H1 (cell line): ENCODE results near the gene CTPS1. TPM values are rescaled to one million over a fixed set of nuclear protein-coding genes. Genes with fewer than 3 reads are reported as not detected.

Experiments
- CTCF ChIA-PET: fragments of 300-600 bp; sonication (Branson Sonifier 250); formaldehyde crosslinking; loops from one replicate; lab custom pipeline; 2021; ENCODE audit not compliant: partially characterized antibody; lab: Charles Lee
- POLR2A ChIA-PET: fragments of 300-600 bp; sonication (Branson Sonifier 250); formaldehyde crosslinking; loops from one replicate; lab custom pipeline; 2021; ENCODE audit warnings: inconsistent platforms; ENCODE audit not compliant: partially characterized antibody; lab: Charles Lee
- DNase-seq, 2 experiments: peaks; one replicate each; pipeline versions ENCODE4 v3.0.0 to v3.0.0-alpha.2; 2010 to 2022; ENCODE audit warnings: low spot score in 2 of 2, low read depth in 1 of 2, mixed read lengths in 1 of 2
- FAIRE-seq: peaks from 2 replicates; lab custom pipeline; 2011; peaks lifted over from hg19 to GRCh38; lab: Jason Lieb, UNC
- H2AFZ ChIP-seq: 2 replicates; pipeline ENCODE4 v1.8.1; 2012; ENCODE audit warnings: low read length, inconsistent platforms
- H2AK5ac ChIP-seq: 2 replicates; pipeline ENCODE4 v1.6.1; 2013; ENCODE audit warnings: low read depth, low read length
- H2BK120ac ChIP-seq: replicated peaks from 2 replicates; pipeline ENCODE3; 2013; ENCODE audit warnings: low read depth, low read length, inconsistent platforms
- H2BK12ac ChIP-seq: 2 replicates; pipeline ENCODE4 v1.6.1; 2013; ENCODE audit warnings: low read depth, low read length
- H2BK15ac ChIP-seq: 2 replicates; pipeline ENCODE4 v1.6.1; 2013; ENCODE audit warnings: low read length
- H2BK20ac ChIP-seq: 2 replicates; pipeline ENCODE4 v1.6.1; 2013; ENCODE audit warnings: low read length
- H2BK5ac ChIP-seq: 2 replicates; pipeline ENCODE4 v1.6.1; 2013; ENCODE audit warnings: low read depth, low read length
- H3K14ac ChIP-seq: 2 replicates; pipeline ENCODE4 v1.6.1; 2013; ENCODE audit warnings: inconsistent platforms; ENCODE audit not compliant: insufficient read length
- H3K18ac ChIP-seq: 2 replicates; pipeline ENCODE4 v1.6.1; 2013; ENCODE audit warnings: low read length; ENCODE audit errors: extremely low read depth
- H3K23ac ChIP-seq: 2 replicates; pipeline ENCODE4 v1.6.1; 2013; ENCODE audit warnings: inconsistent platforms; ENCODE audit not compliant: insufficient read length
- H3K23me2 ChIP-seq: 2 replicates; pipeline ENCODE4 v1.6.1; 2013; ENCODE audit warnings: low read depth, low read length
- H3K27ac ChIP-seq: 2 replicates; pipeline ENCODE4 v1.6.1; 2011; ENCODE audit warnings: low read depth, low read length, inconsistent platforms
- H3K27me3 ChIP-seq, 4 experiments: replicated peaks in 1 of 4; 1 replicate in 1 of 4; 2 replicates in 3 of 4; pipeline versions ENCODE4 v1.6.1 to v1.8.1; 2011 to 2013; ENCODE audit warnings: low read length in 3 of 4, mild to moderate bottlenecking in 3 of 4, inconsistent platforms in 2 of 4, mixed read lengths in 2 of 4, moderate library complexity in 1 of 4; ENCODE audit not compliant: control insufficient read depth in 3 of 4, insufficient read depth in 3 of 4; ENCODE audit errors: extremely low read depth in 1 of 4
- H3K36me3 ChIP-seq, 4 experiments: 2 replicates each; pipeline versions ENCODE4 v1.6.1 to v1.8.1; 2011 to 2013; ENCODE audit warnings: mild to moderate bottlenecking in 4 of 4, low read length in 3 of 4, moderate library complexity in 2 of 4, control low read depth in 1 of 4, inconsistent platforms in 1 of 4; ENCODE audit not compliant: insufficient read depth in 4 of 4, control insufficient read depth in 2 of 4
- H3K4ac ChIP-seq: replicated peaks from 2 replicates; pipeline ENCODE3; 2013; ENCODE audit warnings: low read length, low read depth, mixed read lengths, inconsistent platforms; ENCODE audit not compliant: insufficient read length
- H3K4me1 ChIP-seq, 4 experiments: replicated peaks in 1 of 4; 1 replicate in 1 of 4; 2 replicates in 3 of 4; pipeline versions ENCODE4 v1.6.1 to v1.8.1; 2011 to 2013; ENCODE audit warnings: low read length in 3 of 4, inconsistent platforms in 2 of 4, mixed read lengths in 1 of 4; ENCODE audit not compliant: insufficient read depth in 4 of 4, control insufficient read depth in 3 of 4
- H3K4me2 ChIP-seq, 2 experiments: 2 replicates each; pipeline versions ENCODE4 v1.6.1 to v1.8.1; 2011 to 2013; ENCODE audit warnings: low read depth in 2 of 2, low read length in 2 of 2, control low read depth in 1 of 2, inconsistent platforms in 1 of 2, mild to moderate bottlenecking in 1 of 2; ENCODE audit not compliant: insufficient read depth in 1 of 2
- H3K4me3 ChIP-seq, 4 experiments: fragments of 200-600, 300-600 bp in 1 of 4; sonication (generic), shearing (Covaris generic), sonication (Bioruptor Twin) in 1 of 4; 2 replicates each; pipeline versions ENCODE4 v1.5.1 to v1.8.1; 2011 to 2016; ENCODE audit warnings: low read length in 4 of 4, low read depth in 3 of 4, control low read depth in 2 of 4, inconsistent platforms in 2 of 4, mild to moderate bottlenecking in 2 of 4, mixed read lengths in 1 of 4, moderate library complexity in 1 of 4; ENCODE audit not compliant: insufficient read depth in 2 of 4; ENCODE audit errors: extremely low read depth in 1 of 4
- H3K56ac ChIP-seq: replicated peaks from 2 replicates; pipeline ENCODE3; 2013; ENCODE audit warnings: low read depth, mild to moderate bottlenecking, mixed read lengths, low read length, inconsistent platforms; ENCODE audit not compliant: insufficient read length
- H3K79me1 ChIP-seq: 2 replicates; pipeline ENCODE4 v1.6.1; 2013; ENCODE audit warnings: low read depth, low read length, control low read depth
- H3K79me2 ChIP-seq, 2 experiments: 2 replicates each; pipeline versions ENCODE4 v1.6.1 to v1.8.1; 2012 to 2013; ENCODE audit warnings: low read length in 2 of 2, mild to moderate bottlenecking in 2 of 2, inconsistent platforms in 1 of 2; ENCODE audit not compliant: insufficient read depth in 2 of 2, control insufficient read depth in 1 of 2
- H3K9ac ChIP-seq, 4 experiments: replicated peaks in 1 of 4; 1 replicate in 1 of 4; 2 replicates in 3 of 4; pipeline versions ENCODE4 v1.6.1 to v1.8.1; 2011 to 2013; ENCODE audit warnings: low read depth in 3 of 4, low read length in 3 of 4, control low read depth in 2 of 4, mild to moderate bottlenecking in 2 of 4, moderate library complexity in 2 of 4, inconsistent platforms in 1 of 4; ENCODE audit errors: extremely low read depth in 1 of 4
- H3K9me3 ChIP-seq, 2 experiments: 2 replicates each; pipeline versions ENCODE4 v1.6.1 to v1.8.1; 2012 to 2013; ENCODE audit warnings: mild to moderate bottlenecking in 2 of 2, moderate library complexity in 2 of 2, control low read depth in 1 of 2, inconsistent platforms in 1 of 2, low read depth in 1 of 2, low read length in 1 of 2, mixed read lengths in 1 of 2; ENCODE audit not compliant: insufficient read depth in 2 of 2
- H4K20me1 ChIP-seq, 2 experiments: replicated peaks in 1 of 2; 2 replicates each; pipeline versions ENCODE3 to v1.8.1; 2011 to 2013; ENCODE audit warnings: inconsistent platforms in 2 of 2, low read length in 2 of 2, mild to moderate bottlenecking in 1 of 2; ENCODE audit not compliant: insufficient read depth in 2 of 2, control insufficient read depth in 1 of 2
- H4K5ac ChIP-seq: 2 replicates; pipeline ENCODE4 v1.6.1; 2013; ENCODE audit warnings: low read length, low read depth, mixed read lengths, inconsistent platforms; ENCODE audit not compliant: insufficient read length
- H4K8ac ChIP-seq: 2 replicates; pipeline ENCODE4 v1.8.0; 2013; ENCODE audit warnings: mild to moderate bottlenecking, moderate library complexity, low read length, inconsistent platforms; ENCODE audit not compliant: insufficient read depth; ENCODE audit errors: extremely low read depth
- H4K91ac ChIP-seq: replicated peaks from 2 replicates; pipeline ENCODE3; 2013; ENCODE audit warnings: low read length, mixed read lengths, inconsistent platforms; ENCODE audit not compliant: insufficient read length
- ASH2L ChIP-seq: fragments of 200-600, 300-600 bp; sonication (generic); IDR thresholded peaks from one replicate; pipeline ENCODE4 v1.7.1; 2017; ENCODE audit warnings: low read length
- ATF3 ChIP-seq: IDR thresholded peaks from 2 replicates; pipeline ENCODE4 v1.6.1; 2011; ENCODE audit warnings: low read depth, mild to moderate bottlenecking, low read length; ENCODE audit not compliant: insufficient read depth
- BCL11A ChIP-seq, 2 experiments: IDR thresholded peaks; one replicate each; pipeline ENCODE4 v1.6.1; 2011; ENCODE audit warnings: low read depth in 2 of 2, low read length in 2 of 2, mild to moderate bottlenecking in 2 of 2
- CHD2 ChIP-seq: IDR thresholded peaks from 2 replicates; pipeline ENCODE4 v1.6.1; 2012; ENCODE audit warnings: low read length, improper control_type of control experiment
- CREB1 ChIP-seq: IDR thresholded peaks from 2 replicates; pipeline ENCODE4 v1.6.1; 2012; ENCODE audit warnings: inconsistent platforms
- EZH2 ChIP-seq: fragments of 200-600 bp; sonication (generic); IDR thresholded peaks from 2 replicates; pipeline ENCODE4 v1.7.1; 2012; ENCODE audit warnings: low read depth, mild to moderate bottlenecking, moderate library complexity, low read length, inconsistent platforms; ENCODE audit not compliant: severe bottlenecking
- FOSL1 ChIP-seq: IDR thresholded peaks from 2 replicates; pipeline ENCODE4 v1.6.1; 2011; ENCODE audit warnings: mild to moderate bottlenecking, low read depth, low read length, moderate library complexity; ENCODE audit not compliant: insufficient read depth
- GABPA ChIP-seq: IDR thresholded peaks from 2 replicates; pipeline ENCODE4 v1.6.1; 2011; ENCODE audit warnings: mild to moderate bottlenecking, low read length, moderate library complexity, borderline replicate concordance; ENCODE audit not compliant: insufficient read depth
- GTF2F1 ChIP-seq: IDR thresholded peaks from 2 replicates; pipeline ENCODE4 v1.6.1; 2012; ENCODE audit warnings: low read depth, low read length, improper control_type of control experiment, borderline replicate concordance
- KDM5A ChIP-seq: fragments of 200-600 bp; IDR thresholded peaks from 2 replicates; pipeline ENCODE4 v1.7.1; 2012; ENCODE audit warnings: mild to moderate bottlenecking, low read length, inconsistent platforms, mixed read lengths
- POLR2AphosphoS5 ChIP-seq: IDR thresholded peaks from 2 replicates; pipeline ENCODE4 v1.6.1; 2011; ENCODE audit warnings: low read depth, low read length
- RBBP5 ChIP-seq: IDR thresholded peaks from 2 replicates; pipeline ENCODE4 v1.7.1; 2012; ENCODE audit warnings: low read depth, mild to moderate bottlenecking, inconsistent platforms, low read length, moderate library complexity, borderline replicate concordance
- RFX5 ChIP-seq: IDR thresholded peaks from 2 replicates; pipeline ENCODE4 v1.6.1; 2011; ENCODE audit warnings: low read depth, low read length, improper control_type of control experiment, borderline replicate concordance
- SP2 ChIP-seq: IDR thresholded peaks from 2 replicates; pipeline ENCODE4 v1.6.1; 2012; ENCODE audit warnings: mild to moderate bottlenecking, low read length, inconsistent platforms
- WGBS, 2 experiments: shearing (Covaris generic) in 1 of 2; methylation state at CpG; one replicate each; pipeline versions ENCODE4 v1.1.6 to v1.1.7; 2013 to 2015; ENCODE audit warnings: low lambda C conversion rate in 2 of 2, mixed read lengths in 2 of 2, inconsistent platforms in 1 of 2, low coverage in 1 of 2, missing lambda C conversion rate in 1 of 2; ENCODE audit not compliant: insufficient replicate concordance in 2 of 2, insufficient coverage in 1 of 2, insufficient read length in 1 of 2; ENCODE audit errors: extremely low coverage in 1 of 2, missing lambda C conversion rate in 1 of 2; 5-methylcytosine and 5-hydroxymethylcytosine counted together
- polyA plus RNA-seq, 7 experiments: library from polyadenylated mRNA; depleted of rRNA in 3 of 7; stranded (reverse) in 5 of 7; unstranded in 2 of 7; fragments of >200 nt in 5 of 7; fragments of 200-250 nt in 2 of 7; gene quantifications; 1 replicate in 5 of 7; 2 replicates in 1 of 7; 4 replicates in 1 of 7; pipeline versions ENCODE4 v1.2.1 to v1.2.3, GENCODE V29; 2011 to 2013; ENCODE audit warnings: missing spikeins in 2 of 7, mixed read lengths in 2 of 7
- total RNA-seq: library from RNA; stranded (reverse); fragmentation: NEBNext Ultra II Directional; extraction: Animal tissue kit (Norgen Biotek cat#: 25700); gene quantifications from 2 replicates; pipeline ENCODE4 v1.2.1, GENCODE V29; 2021

CTPS1 gene
- total and polyA plus RNA-seq, 2 of the 8 experiments (the other 6 are each of a cell fraction or from before 2014, with no cell fraction given) = 35.5 to 103 TPM

- H3K23ac ChIP-seq = no peak overlapping the region
- H2BK5ac ChIP-seq = no peak overlapping the region
- peaks cover 10% of the 10 kb centered on the region in 2 experiments for H4K20me1 ChIP-seq
- no peak overlapping the region for H2BK20ac ChIP-seq
- H3K27me3 ChIP-seq = peaks cover 0 to 11% (median 6%) of the 10 kb centered on the region in 4 experiments; a peak in 5 of 7 replicates
- no peaks in the 10 kb centered on the region for H3K23me2 ChIP-seq
- no peak overlapping the region for H2BK15ac ChIP-seq
- no peak overlapping the region for H2AFZ ChIP-seq
- H2BK12ac ChIP-seq = no peak overlapping the region
- H4K5ac ChIP-seq = no peak overlapping the region
- H3K9me3 ChIP-seq = no peaks in the 10 kb centered on the region
- ChIA-PET POLR2A (interaction anchor here (0.7 to 3.4 kb wide), 7 partner anchors 9 to 40 kb away, joined by 3 to 15 read pairs (median 5); partner anchors contain the start of gene CTPS1), CTCF (interaction anchor here (1.2 kb wide), 1 partner anchor 36 kb away, joined by 3 read pairs; no protein-coding TSS in a partner anchor)
- no peaks in the 10 kb centered on the region for H3K79me2 ChIP-seq
- no peak overlapping the region for H3K27ac ChIP-seq
- no peak overlapping the region for H3K4ac ChIP-seq
- DNase-seq = no peak
- H3K79me1 ChIP-seq = no peaks in the 10 kb centered on the region; the same call in 1 of the 2 replicates
- H3K4me2 ChIP-seq = no peak overlapping the region
- no peak overlapping the region for H3K56ac ChIP-seq
- H4K8ac ChIP-seq = no peak overlapping the region
- no peak overlapping the region for H2AK5ac ChIP-seq
- no peak overlapping the region for H3K4me3 ChIP-seq
- H3K18ac ChIP-seq = no peak overlapping the region
- H3K14ac ChIP-seq = no peak overlapping the region
- no peak overlapping the region for H3K9ac ChIP-seq
- no peak for FAIRE-seq
- H2BK120ac ChIP-seq = no peak overlapping the region
- no peak overlapping the region for H4K91ac ChIP-seq
- 80% methylated on average over 2 of the region's 2 CpGs; no CpG with 5 or more reads in 1 of the 2 experiments for WGBS, 2 experiments
- H3K4me1 ChIP-seq = peaks cover 0 to 7% (median 4%) of the 10 kb centered on the region in 4 experiments; a peak in 4 of 7 replicates
- peaks cover 2 to 32% (median 18%) of the 10 kb centered on the region in 4 experiments; a peak in 6 of 8 replicates for H3K36me3 ChIP-seq
- TF ChIP-seq GABPA (no peak), POLR2AphosphoS5 (no peak), SP2 (no peak), ASH2L (no peak), RBBP5 (no peak), RFX5 (no peak), EZH2 (no peak), GTF2F1 (no peak), BCL11A (IDR thresholded peaks at IDR 0.05; ENCODE audit: low read depth in 2 of 2, low read length in 2 of 2) (no peak), ATF3 (no peak), CHD2 (no peak), FOSL1 (no peak), CREB1 (no peak), KDM5A (no peak)
Observed at GRCh38 chr1:41019353-41019745, 39.9 kb downstream of the CTPS1 start.
